Vagina (tissue), 2 donors: Measurements from ENCODE around the gene DRAXIN.

Experiments
- CTCF ChIP-seq, 3 experiments: fragments of 450-650 bp in 2 of 3; fragments of 200-600 bp in 1 of 3; sonication (generic) in 1 of 3; IDR thresholded peaks; one replicate each; pipeline ENCODE4 v1.5.1; 2017 to 2019; ENCODE audit warnings: antibody characterized with exemption in 3 of 3, mild to moderate bottlenecking in 2 of 3, moderate library complexity in 2 of 3
- POLR2A ChIP-seq, 2 donors: fragments of 450-650 bp; IDR thresholded peaks; one replicate each; pipeline ENCODE4 v1.6.1; 2017; ENCODE audit warnings: antibody characterized with exemption in 2 of 2, mild to moderate bottlenecking in 2 of 2, moderate library complexity in 2 of 2

DNA sequence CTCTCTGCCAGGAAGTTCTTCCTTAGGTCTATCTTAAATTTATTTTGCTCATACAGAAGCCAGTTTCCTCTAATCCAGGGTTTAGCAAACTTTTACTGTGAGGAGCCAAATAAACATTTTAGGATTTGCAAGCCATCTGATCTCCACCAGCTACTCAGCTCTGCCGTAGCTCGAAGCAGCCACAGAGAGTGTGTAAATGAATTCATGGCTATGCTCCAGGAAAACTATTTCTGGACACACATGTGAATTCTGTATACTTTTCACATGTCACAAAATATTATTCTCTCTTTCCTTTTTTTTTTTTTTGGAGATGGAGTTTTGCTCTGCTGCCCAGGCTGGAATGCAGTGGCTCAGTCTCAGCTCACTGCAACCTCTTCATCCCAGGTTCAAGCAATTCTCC is 31.0 kb downstream of the DRAXIN start:
- TF ChIP-seq POLR2A (IDR thresholded peaks at IDR 0.05) (no peak), CTCF (IDR thresholded peaks at IDR 0.05) (no peak)
